NCI-H345 treated with DMSO at 0.1 percent for 48 hours (cell line): Measurements from ENCODE around the gene RABGAP1L.
"Not testable (repeated sequence)": the region's sequence is repeated elsewhere in the genome, so short reads cannot be mapped to it uniquely, and the experiment has no call there.

ENCODE experiments used
- DNase-seq: peaks from one replicate; lab custom pipeline; 2025; ENCODE audit not compliant: unreplicated experiment; lab: John Stamatoyannopoulos, UW

RABGAP1L gene

GRCh38 chr1:174848593-174849560 is 689.6 kb downstream of the RABGAP1L start:
- peak; percentile 33 for DNase-seq

- no peak for DNase-seq
Observed at GRCh38 chr1:174850726-174851125, 691.4 kb downstream of the RABGAP1L start.

GRCh38 chr1:174858301-174858700 is 699.0 kb downstream of the RABGAP1L start:
- no peak for DNase-seq

GRCh38 chr1:174870319-174870718 is 711.0 kb downstream of the RABGAP1L start:
- DNase-seq: no peak

GRCh38 chr1:174871886-174872285 is 712.6 kb downstream of the RABGAP1L start:
- peak; percentile 82 for DNase-seq

- DNase-seq: no peak
Observed at GRCh38 chr1:174872615-174873058, 713.3 kb downstream of the RABGAP1L start.

- DNase-seq: no peak
Observed at GRCh38 chr1:174874331-174875053, 715.2 kb downstream of the RABGAP1L start.

- DNase-seq: peak; percentile 94
Observed at GRCh38 chr1:174875306-174875705, 716.0 kb downstream of the RABGAP1L start.

- peak; percentile 89 for DNase-seq
Observed at GRCh38 chr1:174877208-174877673, 717.9 kb downstream of the RABGAP1L start.

GRCh38 chr1:174880171-174880570 is 720.9 kb downstream of the RABGAP1L start:
- no peak for DNase-seq

- DNase-seq: no peak
Observed at GRCh38 chr1:174883409-174883808, 724.1 kb downstream of the RABGAP1L start.

GRCh38 chr1:174884038-174884437 is 724.7 kb downstream of the RABGAP1L start:
- DNase-seq: no peak

GRCh38 chr1:174884566-174884965 is 725.2 kb downstream of the RABGAP1L start:
- no peak for DNase-seq

GRCh38 chr1:174890024-174890423 is 730.7 kb downstream of the RABGAP1L start:
- DNase-seq: no peak

GRCh38 chr1:174892016-174892415 is 732.7 kb downstream of the RABGAP1L start:
- DNase-seq: no peak

- no peak for DNase-seq
Observed at GRCh38 chr1:174894117-174894762, 734.9 kb downstream of the RABGAP1L start.

- not testable (repeated sequence) for DNase-seq
Observed at GRCh38 chr1:174895610-174896009, 736.3 kb downstream of the RABGAP1L start.

- no peak for DNase-seq
Observed at GRCh38 chr1:174898102-174898797, 738.9 kb downstream of the RABGAP1L start.

GRCh38 chr1:174900317-174900716 is 741.0 kb downstream of the RABGAP1L start:
- no peak for DNase-seq

- no peak for DNase-seq
Observed at GRCh38 chr1:174902531-174903099, 743.3 kb downstream of the RABGAP1L start.
